Measurements from ENCODE around the gene CAMK1D.

DNA sequence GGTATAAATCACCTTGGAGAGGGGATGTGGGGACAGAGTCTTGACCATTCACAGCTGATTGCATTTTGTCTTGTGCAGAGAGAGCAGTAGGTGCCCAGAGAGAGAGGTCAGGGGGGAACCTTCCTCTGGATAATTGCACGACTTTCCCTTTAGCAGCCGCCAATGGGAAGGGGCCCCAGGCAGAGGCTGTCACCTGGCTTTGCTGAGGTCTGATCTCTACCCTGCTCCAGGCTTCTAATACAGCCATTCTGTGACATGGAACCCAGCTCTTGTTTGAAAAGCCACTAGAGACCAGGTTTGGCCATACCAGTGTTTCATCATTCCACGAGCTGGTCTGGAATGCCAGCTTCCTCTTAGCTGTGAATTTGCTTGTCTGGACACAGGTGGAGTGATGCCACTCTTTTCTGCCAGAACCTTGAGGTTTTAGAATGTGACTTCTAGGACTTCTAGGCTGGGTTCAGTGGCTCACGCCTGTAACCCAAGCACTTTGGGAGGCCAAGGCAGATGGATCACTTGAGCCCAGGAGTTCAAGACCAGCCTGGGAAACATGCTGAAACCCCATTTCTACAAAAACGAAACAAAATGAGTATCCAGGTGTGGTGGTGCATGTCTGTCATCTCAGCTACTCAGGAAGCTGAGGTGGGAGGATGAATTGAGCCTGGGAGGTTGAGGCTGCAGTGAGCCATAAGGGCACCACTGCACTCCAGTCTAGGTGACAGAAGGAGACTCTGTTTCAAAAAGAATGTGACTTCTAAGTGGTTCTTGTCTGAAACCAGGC lies 159.9 kb downstream of the CAMK1D start:
- TF ChIP-seq, protein P1, sequence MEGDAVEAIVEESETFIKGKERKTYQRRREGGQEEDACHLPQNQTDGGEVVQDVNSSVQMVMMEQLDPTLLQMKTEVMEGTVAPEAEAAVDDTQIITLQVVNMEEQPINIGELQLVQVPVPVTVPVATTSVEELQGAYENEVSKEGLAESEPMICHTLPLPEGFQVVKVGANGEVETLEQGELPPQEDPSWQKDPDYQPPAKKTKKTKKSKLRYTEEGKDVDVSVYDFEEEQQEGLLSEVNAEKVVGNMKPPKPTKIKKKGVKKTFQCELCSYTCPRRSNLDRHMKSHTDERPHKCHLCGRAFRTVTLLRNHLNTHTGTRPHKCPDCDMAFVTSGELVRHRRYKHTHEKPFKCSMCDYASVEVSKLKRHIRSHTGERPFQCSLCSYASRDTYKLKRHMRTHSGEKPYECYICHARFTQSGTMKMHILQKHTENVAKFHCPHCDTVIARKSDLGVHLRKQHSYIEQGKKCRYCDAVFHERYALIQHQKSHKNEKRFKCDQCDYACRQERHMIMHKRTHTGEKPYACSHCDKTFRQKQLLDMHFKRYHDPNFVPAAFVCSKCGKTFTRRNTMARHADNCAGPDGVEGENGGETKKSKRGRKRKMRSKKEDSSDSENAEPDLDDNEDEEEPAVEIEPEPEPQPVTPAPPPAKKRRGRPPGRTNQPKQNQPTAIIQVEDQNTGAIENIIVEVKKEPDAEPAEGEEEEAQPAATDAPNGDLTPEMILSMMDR (IDR thresholded peaks at IDR 0.05), result no peak
- TF ChIP-seq POLR2A (IDR thresholded peaks at IDR 0.05), result no peak
